Ramos (cell line): ENCODE results near the gene RPUSD3.
"Not testable (repeated sequence)": the region's sequence is repeated elsewhere in the genome, so short reads cannot be mapped to it uniquely, and the experiment has no call there.

ENCODE experiments used
- in situ Hi-C: fragments of 300-500 bp; cut with MboI; formaldehyde crosslinking; loops from one replicate; pipeline ENCODE4 v1.14.3; 2022; ENCODE audit warnings: low sequenced_read_pairs; ENCODE audit not compliant: unreplicated experiment

RPUSD3 gene

GRCh38 chr3:9843715-9844438 lies at the start of gene RPUSD3:
RPUSD3 (minus strand) TSS chr3:9844008; CDS start chr3:9843990, 18 bp downstream.
- in situ Hi-C loops = no loop called here

GRCh38 chr3:9891072-9891622 lies 47.3 kb upstream of the RPUSD3 start:
- in situ Hi-C loops = no loop called here

- in situ Hi-C loops = no loop called here
These were observed 46.7 kb upstream of the RPUSD3 start, which contains the start of gene JAGN1 for GRCh38 chr3:9890249-9891071. JAGN1 (plus strand) TSS chr3:9890610; CDS start chr3:9890723, 113 bp downstream.

GRCh38 chr3:9889405-9889804 lies 45.6 kb upstream of the RPUSD3 start:
- in situ Hi-C loops = no loop called here

GRCh38 chr3:9888540-9888939 lies 44.7 kb upstream of the RPUSD3 start:
- in situ Hi-C loops = no loop called here

- in situ Hi-C loops = no loop called here
These were observed 43.7 kb upstream of the RPUSD3 start for GRCh38 chr3:9887480-9887879.

GRCh38 chr3:9886328-9886727 lies 42.5 kb upstream of the RPUSD3 start:
- in situ Hi-C loops = no loop called here

GRCh38 chr3:9884555-9885165 lies 40.9 kb upstream of the RPUSD3 start:
- in situ Hi-C loops = no loop called here

GRCh38 chr3:9883706-9884554 lies 40.1 kb upstream of the RPUSD3 start:
- in situ Hi-C loops = no loop called here

- in situ Hi-C loops = no loop called here
These were observed 37.6 kb upstream of the RPUSD3 start for GRCh38 chr3:9881441-9881840.

GRCh38 chr3:9879830-9880549 lies 36.2 kb upstream of the RPUSD3 start, which contains the start of gene CIDEC:
CIDEC (minus strand) TSS chr3:9880253; CDS start chr3:9878486, 1,767 bp downstream.
- in situ Hi-C loops = no loop called here

- in situ Hi-C loops = no loop called here
These were observed 34.9 kb upstream of the RPUSD3 start for GRCh38 chr3:9878700-9879099.

- in situ Hi-C loops = no loop called here
These were observed 33.2 kb upstream of the RPUSD3 start for GRCh38 chr3:9876991-9877390.

- in situ Hi-C loops = not testable (repeated sequence)
These were observed 32.4 kb upstream of the RPUSD3 start for GRCh38 chr3:9876255-9876654.

GRCh38 chr3:9875448-9875847 lies 31.6 kb upstream of the RPUSD3 start:
- in situ Hi-C loops = no loop called here

GRCh38 chr3:9872067-9872466 lies 28.3 kb upstream of the RPUSD3 start:
- in situ Hi-C loops = not testable (repeated sequence)

GRCh38 chr3:9870978-9871377 lies 27.2 kb upstream of the RPUSD3 start:
- in situ Hi-C loops = no loop called here

GRCh38 chr3:9869955-9870354 lies 26.1 kb upstream of the RPUSD3 start:
- in situ Hi-C loops = no loop called here

- in situ Hi-C loops = no loop called here
These were observed 23.3 kb upstream of the RPUSD3 start for GRCh38 chr3:9867106-9867505.
